Muscle layer of duodenum (tissue), 2 donors: ENCODE results near the gene CD177.
"Not testable (repeated sequence)": the region's sequence is repeated elsewhere in the genome, so short reads cannot be mapped to it uniquely, and the experiment has no call there.

Experiments used
- H3K27ac ChIP-seq: one replicate; pipeline ENCODE4 v1.7.0; 2013; ENCODE audit warnings: mild to moderate bottlenecking, low read length
- H3K27me3 ChIP-seq: one replicate; pipeline ENCODE4 v1.7.0; 2013; ENCODE audit warnings: low read depth, mild to moderate bottlenecking, control low read depth, low read length
- H3K36me3 ChIP-seq, 2 donors: one replicate each; pipeline ENCODE4 v1.7.0; 2013; ENCODE audit warnings: low read length in 2 of 2, control low read depth in 1 of 2, mild to moderate bottlenecking in 1 of 2; ENCODE audit not compliant: insufficient read depth in 2 of 2, control insufficient read depth in 1 of 2
- H3K4me1 ChIP-seq, 2 donors: one replicate each; pipeline ENCODE4 v1.7.0; 2013; ENCODE audit warnings: low read length in 2 of 2, mild to moderate bottlenecking in 2 of 2, control low read depth in 1 of 2, moderate library complexity in 1 of 2; ENCODE audit not compliant: insufficient read depth in 2 of 2, control insufficient read depth in 1 of 2
- H3K4me3 ChIP-seq, 2 donors: one replicate each; pipeline ENCODE4 v1.7.0; 2013; ENCODE audit warnings: low read length in 2 of 2, low read depth in 1 of 2, mild to moderate bottlenecking in 1 of 2
- H3K9me3 ChIP-seq, 2 donors: one replicate each; pipeline ENCODE4 v1.7.0; 2013; ENCODE audit warnings: low read length in 2 of 2, control low read depth in 1 of 2, mild to moderate bottlenecking in 1 of 2; ENCODE audit not compliant: control insufficient read depth in 1 of 2
- donor health status: healthy.

CD177 gene

GRCh38 chr19:43336508-43336907 lies 17.0 kb upstream of the CD177 start:
- not testable (repeated sequence) for H3K27ac ChIP-seq, H3K36me3 ChIP-seq, H3K4me1 ChIP-seq, H3K4me3 ChIP-seq, H3K9me3 ChIP-seq, H3K27me3 ChIP-seq

GRCh38 chr19:43337737-43338136 lies 15.7 kb upstream of the CD177 start:
- Histone ChIP-seq H3K36me3 (no peaks in the 10 kb centered on the region), H3K27me3 (no peaks in the 10 kb centered on the region), H3K9me3 (no peaks in the 10 kb centered on the region), H3K4me1 (no peaks in the 10 kb centered on the region), H3K4me3 (no peak overlapping the region), H3K27ac (no peak overlapping the region)

GRCh38 chr19:43338530-43338929 lies 15.0 kb upstream of the CD177 start:
- H3K4me3 ChIP-seq = no peak overlapping the region
- no peaks in the 10 kb centered on the region for H3K4me1 ChIP-seq
- H3K27ac ChIP-seq = no peak overlapping the region

DNA sequence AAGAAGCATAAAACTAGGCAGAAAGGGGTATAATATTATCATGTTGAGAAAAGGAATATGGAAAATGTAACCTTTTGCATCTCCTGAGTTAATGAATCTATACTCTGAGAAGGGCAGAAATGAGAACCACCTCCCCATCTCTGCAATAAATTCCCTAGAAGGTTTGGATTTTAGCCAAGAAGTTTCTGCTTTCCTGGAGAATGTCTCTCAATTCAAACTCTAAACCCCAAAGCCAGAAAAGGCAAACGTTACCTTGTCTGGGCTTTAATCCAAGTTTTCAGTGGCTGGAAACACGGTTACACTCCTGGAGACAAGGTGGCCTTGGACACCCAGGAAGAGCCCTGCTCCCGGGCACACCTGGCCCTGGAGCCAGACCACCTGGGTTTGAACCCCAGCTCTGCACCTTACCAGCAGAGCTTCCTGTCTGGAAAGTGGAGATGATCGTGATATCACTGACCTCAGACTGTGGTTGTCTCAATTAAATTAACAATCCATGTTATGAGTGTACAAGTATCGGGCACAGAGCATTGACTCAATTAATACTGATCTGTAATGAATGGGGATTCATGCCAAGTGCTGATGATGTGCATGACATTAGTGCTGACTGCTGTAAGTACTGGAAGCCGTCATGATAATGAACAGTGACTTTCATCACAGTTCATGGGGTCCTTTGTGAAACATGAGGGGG lies 14.1 kb upstream of the CD177 start:
- not testable (repeated sequence) for H3K27me3 ChIP-seq, H3K36me3 ChIP-seq, H3K9me3 ChIP-seq, H3K4me1 ChIP-seq, H3K4me3 ChIP-seq, H3K27ac ChIP-seq

More at GRCh38 chr19:43338530-43338929, 15.0 kb upstream of the CD177 start:
- H3K36me3 ChIP-seq = no peaks in the 10 kb centered on the region
- no peaks in the 10 kb centered on the region for H3K9me3 ChIP-seq
- no peaks in the 10 kb centered on the region for H3K27me3 ChIP-seq

- not testable (repeated sequence) for H3K27me3 ChIP-seq, H3K4me1 ChIP-seq, H3K9me3 ChIP-seq, H3K36me3 ChIP-seq, H3K4me3 ChIP-seq, H3K27ac ChIP-seq
Measured at GRCh38 chr19:43340101-43340500, 13.4 kb upstream of the CD177 start.

DNA sequence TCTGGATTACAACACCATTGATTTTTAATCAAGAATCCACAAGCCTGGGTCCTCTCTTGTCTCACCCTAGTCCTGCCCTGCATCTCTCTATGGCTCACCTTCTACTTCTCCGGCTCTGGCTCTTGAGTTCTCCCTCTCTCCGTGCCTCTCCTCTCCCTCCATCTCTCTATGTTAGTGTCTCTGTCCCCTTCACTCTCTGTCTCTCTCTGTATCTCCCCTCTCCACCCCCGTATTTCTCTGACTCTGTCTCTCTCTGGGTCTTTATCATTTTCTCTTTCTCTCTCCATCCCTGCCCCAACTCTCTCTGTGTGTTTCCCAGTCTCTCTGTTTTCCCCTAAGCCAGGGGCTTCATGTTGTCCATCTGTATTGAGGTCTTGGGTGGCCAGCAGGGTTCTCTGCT lies 12.4 kb upstream of the CD177 start:
- not testable (repeated sequence) for H3K27me3 ChIP-seq, H3K4me3 ChIP-seq, H3K4me1 ChIP-seq, H3K36me3 ChIP-seq, H3K27ac ChIP-seq, H3K9me3 ChIP-seq

- not testable (repeated sequence) for H3K27me3 ChIP-seq, H3K9me3 ChIP-seq, H3K36me3 ChIP-seq, H3K27ac ChIP-seq, H3K4me3 ChIP-seq, H3K4me1 ChIP-seq
Measured at GRCh38 chr19:43342104-43342503, 11.4 kb upstream of the CD177 start.

GRCh38 chr19:43344347-43344925 lies 9.1 kb upstream of the CD177 start:
- H3K27me3 ChIP-seq, H3K27ac ChIP-seq, H3K4me3 ChIP-seq, H3K36me3 ChIP-seq, H3K9me3 ChIP-seq, H3K4me1 ChIP-seq: not testable (repeated sequence)

- H3K4me3 ChIP-seq, H3K27me3 ChIP-seq, H3K27ac ChIP-seq, H3K9me3 ChIP-seq, H3K36me3 ChIP-seq, H3K4me1 ChIP-seq: not testable (repeated sequence)
Measured at GRCh38 chr19:43349813-43350212, 3.7 kb upstream of the CD177 start.

DNA sequence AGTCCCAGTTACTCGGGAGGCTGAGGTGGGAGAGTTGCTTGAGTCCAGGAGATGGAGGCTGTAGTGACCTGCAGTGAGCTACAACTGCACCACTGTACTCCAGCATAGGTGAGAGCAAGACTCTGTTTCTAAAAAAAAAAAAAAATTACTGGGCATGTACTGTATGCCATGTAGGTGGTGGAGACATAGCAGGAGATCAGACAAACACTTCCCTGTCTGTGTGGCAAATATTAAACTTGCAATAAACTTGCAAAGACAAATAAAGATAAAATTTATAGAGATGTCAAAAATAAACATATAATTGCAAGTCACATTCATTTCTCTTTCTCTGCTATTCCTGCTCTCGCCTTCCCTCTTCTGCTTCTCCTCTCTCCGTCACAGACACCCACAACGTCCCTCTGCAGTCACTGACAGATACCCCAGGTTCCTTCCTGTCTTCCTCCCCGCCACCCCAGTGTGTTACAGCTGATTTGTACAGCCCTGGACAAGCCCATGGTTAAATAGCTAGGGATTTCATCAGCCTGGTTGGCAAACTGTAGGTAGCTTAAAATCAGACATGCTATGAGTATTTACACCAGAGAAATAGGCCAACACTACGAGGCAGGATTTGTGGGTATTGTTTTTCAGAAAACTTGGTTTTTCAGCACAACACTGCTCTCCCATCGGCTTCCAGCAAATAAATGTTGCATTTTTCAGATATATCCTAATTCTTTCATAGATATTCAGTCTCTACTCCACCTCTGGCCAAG lies 1.3 kb upstream of the CD177 start:
- Histone ChIP-seq H3K4me1 (no peaks in the 10 kb centered on the region), H3K27me3 (no peaks in the 10 kb centered on the region), H3K27ac (no peak overlapping the region)

GRCh38 chr19:43354305-43354627 lies 780 bp downstream of the CD177 start:
- no peaks in the 10 kb centered on the region for H3K9me3 ChIP-seq
- no peaks in the 10 kb centered on the region for H3K27me3 ChIP-seq
- no peaks in the 10 kb centered on the region for H3K36me3 ChIP-seq
- H3K4me1 ChIP-seq = no peaks in the 10 kb centered on the region
- H3K4me3 ChIP-seq = no peak overlapping the region
- H3K27ac ChIP-seq = no peak overlapping the region

More for the DNA sequence above, 1.3 kb upstream of the CD177 start:
- Histone ChIP-seq H3K36me3 (no peaks in the 10 kb centered on the region), H3K4me3 (no peak overlapping the region), H3K9me3 (no peaks in the 10 kb centered on the region)

GRCh38 chr19:43356749-43357148 lies 3.3 kb downstream of the CD177 start:
- H3K27ac ChIP-seq, H3K4me1 ChIP-seq, H3K4me3 ChIP-seq, H3K27me3 ChIP-seq, H3K9me3 ChIP-seq, H3K36me3 ChIP-seq: not testable (repeated sequence)
